Kidney epithelial cell (primary cell): ENCODE measurements around the gene TCTN3. TPM values are rescaled to one million over a fixed set of nuclear protein-coding genes. Genes with fewer than 3 reads are reported as not detected.
A peak's percentile ranks its signal among the peaks of the same experiment; 100 is the strongest.
"Not testable (repeated sequence)": the region's sequence is repeated elsewhere in the genome, so short reads cannot be mapped to it uniquely, and the experiment has no call there.

Experiments
- DNase-seq: peaks from one replicate; pipeline ENCODE4 v3.0.0-alpha.2; 2010; ENCODE audit warnings: low read depth
- H3K27me3 ChIP-seq: 2 replicates; pipeline ENCODE4 v1.6.0; 2011; ENCODE audit warnings: low read length; ENCODE audit not compliant: control insufficient read depth, insufficient read depth
- H3K36me3 ChIP-seq: 2 replicates; pipeline ENCODE4 v1.5.1; 2011; ENCODE audit warnings: low read length; ENCODE audit not compliant: control insufficient read depth, insufficient read depth
- H3K4me3 ChIP-seq: 2 replicates; pipeline ENCODE4 v1.5.1; 2011; ENCODE audit warnings: low read depth, mild to moderate bottlenecking, control low read depth, low read length
- total RNA-seq: library from RNA; depleted of rRNA; stranded (reverse); fragments of >200 nt; gene quantifications from 2 replicates; pipeline ENCODE4 v1.2.3, GENCODE V29; 2015
- TF ChIP-seq, protein P1 (sequence below): IDR thresholded peaks from 2 replicates; pipeline ENCODE4 v1.5.1; 2011; ENCODE audit warnings: mild to moderate bottlenecking, moderate library complexity, low read length, control low read depth, inconsistent platforms; ENCODE audit not compliant: insufficient read depth, poor library complexity, severe bottlenecking

The TCTN3 gene
- total RNA-seq, 1 donor from 2014 or later: 45.0 TPM

DNA sequence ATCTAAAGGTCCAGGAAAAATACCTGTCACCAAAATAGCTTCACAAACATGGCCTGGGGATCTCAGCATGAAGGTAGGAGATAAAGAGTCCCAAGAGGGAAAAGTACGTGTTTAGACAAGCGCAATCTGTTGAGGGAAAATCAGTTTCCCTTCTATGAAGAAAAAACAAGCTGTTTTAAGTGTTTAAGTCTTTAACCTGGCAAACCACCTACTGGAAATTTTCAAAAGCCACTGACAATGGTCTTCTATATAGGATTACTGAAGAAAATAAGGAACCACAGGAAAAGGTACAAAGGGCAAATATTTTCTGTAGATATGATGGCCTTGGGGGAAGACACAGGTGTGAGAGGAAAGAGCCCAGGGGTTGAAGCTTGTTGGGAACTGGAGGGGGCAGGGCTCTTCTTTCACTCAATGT lies 58.4 kb downstream of the TCTN3 start:
- TF ChIP-seq, protein P1, sequence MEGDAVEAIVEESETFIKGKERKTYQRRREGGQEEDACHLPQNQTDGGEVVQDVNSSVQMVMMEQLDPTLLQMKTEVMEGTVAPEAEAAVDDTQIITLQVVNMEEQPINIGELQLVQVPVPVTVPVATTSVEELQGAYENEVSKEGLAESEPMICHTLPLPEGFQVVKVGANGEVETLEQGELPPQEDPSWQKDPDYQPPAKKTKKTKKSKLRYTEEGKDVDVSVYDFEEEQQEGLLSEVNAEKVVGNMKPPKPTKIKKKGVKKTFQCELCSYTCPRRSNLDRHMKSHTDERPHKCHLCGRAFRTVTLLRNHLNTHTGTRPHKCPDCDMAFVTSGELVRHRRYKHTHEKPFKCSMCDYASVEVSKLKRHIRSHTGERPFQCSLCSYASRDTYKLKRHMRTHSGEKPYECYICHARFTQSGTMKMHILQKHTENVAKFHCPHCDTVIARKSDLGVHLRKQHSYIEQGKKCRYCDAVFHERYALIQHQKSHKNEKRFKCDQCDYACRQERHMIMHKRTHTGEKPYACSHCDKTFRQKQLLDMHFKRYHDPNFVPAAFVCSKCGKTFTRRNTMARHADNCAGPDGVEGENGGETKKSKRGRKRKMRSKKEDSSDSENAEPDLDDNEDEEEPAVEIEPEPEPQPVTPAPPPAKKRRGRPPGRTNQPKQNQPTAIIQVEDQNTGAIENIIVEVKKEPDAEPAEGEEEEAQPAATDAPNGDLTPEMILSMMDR: no peak
- DNase-seq: no peak
- Histone ChIP-seq H3K27me3 (no peaks in the 10 kb centered on the region), H3K36me3 (peaks cover 10% of the 10 kb centered on the region), H3K4me3 (no peak overlapping the region)

DNA sequence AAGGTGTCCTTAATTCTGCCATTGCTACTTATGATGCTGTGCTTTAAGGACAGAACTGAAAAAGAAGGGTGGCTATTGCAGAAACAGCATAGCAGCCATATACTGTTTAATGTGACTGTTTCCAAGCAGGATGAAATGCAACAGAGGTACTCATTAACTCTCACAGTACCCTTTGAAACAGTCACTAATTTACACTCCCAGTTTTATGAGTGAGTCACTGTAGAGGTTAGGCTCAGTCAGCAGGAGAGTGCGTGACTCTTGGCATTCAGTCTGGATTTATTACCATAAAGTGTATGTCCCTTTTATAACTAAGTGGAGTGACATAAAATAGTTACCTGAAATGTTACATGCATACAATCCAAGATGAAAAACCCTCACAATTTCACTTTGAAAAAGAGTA lies 64.9 kb downstream of the TCTN3 start:
- DNase-seq: peak; percentile 70
- no peaks in the 10 kb centered on the region for H3K27me3 ChIP-seq
- H3K36me3 ChIP-seq: peaks cover 6% of the 10 kb centered on the region
- no peak overlapping the region for H3K4me3 ChIP-seq
- TF ChIP-seq, protein P1: no peak

DNA sequence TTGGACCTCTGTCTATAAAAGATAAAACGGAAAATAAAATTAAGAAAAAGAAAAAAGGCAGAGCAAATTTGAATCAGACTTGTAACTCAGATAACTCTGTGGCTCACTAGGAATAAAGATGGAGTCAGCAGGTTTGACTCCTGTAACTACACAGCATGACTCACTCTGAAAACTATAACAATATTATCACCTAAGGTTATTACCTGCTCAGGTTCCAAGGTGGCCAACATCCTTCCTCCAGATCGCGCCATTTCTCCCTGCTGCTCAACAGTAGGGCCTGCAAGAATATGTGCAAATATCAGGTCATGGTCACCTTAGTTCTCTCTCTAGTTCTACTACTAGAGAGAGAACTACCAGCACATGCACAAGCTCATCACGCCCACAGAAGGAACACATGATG lies 67.2 kb downstream of the TCTN3 start:
- no peaks in the 10 kb centered on the region for H3K27me3 ChIP-seq
- H3K4me3 ChIP-seq: no peak overlapping the region
- TF ChIP-seq, protein P1: no peak
- DNase-seq: no peak
- H3K36me3 ChIP-seq: peaks cover 5% of the 10 kb centered on the region

DNA sequence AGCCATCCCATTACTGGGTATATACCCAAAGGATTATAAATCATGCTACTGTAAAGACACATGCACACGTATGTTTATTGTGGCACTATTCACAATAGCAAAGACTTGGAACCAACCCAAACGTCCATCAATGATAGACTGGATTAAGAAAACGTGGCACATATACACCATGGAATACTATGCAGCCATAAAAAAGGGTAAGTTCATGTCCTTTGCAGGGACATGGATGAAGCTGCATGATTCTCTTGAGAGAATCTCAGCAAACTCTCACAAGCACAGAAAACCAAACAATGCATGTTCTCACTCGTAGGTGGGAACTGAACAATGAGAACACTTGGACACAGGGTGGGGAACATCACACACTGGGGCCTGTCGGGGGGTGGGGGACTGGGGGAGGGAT lies 73.3 kb downstream of the TCTN3 start:
- not testable (repeated sequence) for H3K4me3 ChIP-seq, DNase-seq, H3K27me3 ChIP-seq, H3K36me3 ChIP-seq

DNA sequence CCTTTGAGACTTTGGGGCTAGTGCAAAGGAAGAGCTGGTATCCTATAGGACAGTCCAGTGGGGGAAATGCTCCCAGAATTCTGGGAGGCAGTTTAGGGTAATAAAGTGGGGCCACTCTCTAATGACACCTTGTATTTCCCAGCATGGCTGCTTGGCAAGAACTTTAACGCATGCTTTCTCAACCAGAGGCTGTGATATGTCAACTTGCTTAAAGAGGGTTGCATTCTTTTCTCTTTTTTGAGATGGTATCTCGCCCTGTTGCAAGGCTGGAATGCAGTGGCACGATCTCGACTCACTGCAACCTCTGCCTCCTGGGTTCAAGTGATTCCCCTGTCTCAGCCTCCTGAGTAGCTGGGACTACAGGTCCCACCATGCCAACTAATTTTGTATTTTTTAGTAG lies 75.6 kb downstream of the TCTN3 start:
- H3K4me3 ChIP-seq: no peak overlapping the region
- TF ChIP-seq, protein P1: no peak
- no peaks in the 10 kb centered on the region for H3K27me3 ChIP-seq
- no peak for DNase-seq
- no peaks in the 10 kb centered on the region for H3K36me3 ChIP-seq

DNA sequence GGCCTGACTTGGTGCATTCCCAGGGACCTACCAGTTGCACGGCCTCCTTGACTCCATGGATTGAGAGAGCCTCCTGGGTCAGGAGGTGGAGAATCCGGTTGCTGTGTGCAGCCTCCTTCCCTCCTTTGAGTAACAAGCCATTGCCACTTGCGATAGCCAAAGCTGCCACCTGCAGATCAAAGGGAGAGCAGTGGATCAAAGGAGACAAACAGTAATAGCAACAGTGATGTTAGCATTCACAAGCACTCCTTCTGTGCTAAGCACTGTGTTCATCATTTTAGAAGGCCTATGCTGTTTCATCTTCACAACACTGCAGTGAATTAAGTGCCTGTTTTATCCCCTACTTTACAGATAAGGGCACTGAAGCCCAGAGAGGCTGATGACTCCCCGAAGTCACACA lies 77.3 kb downstream of the TCTN3 start:
- Histone ChIP-seq H3K27me3 (no peaks in the 10 kb centered on the region), H3K4me3 (no peak overlapping the region), H3K36me3 (no peaks in the 10 kb centered on the region)
- TF ChIP-seq, protein P1: no peak
- DNase-seq: no peak

Other genes starting within 250 kb of the TCTN3 start
- 4.0 and 4.9 TPM in 2 replicates for gene SORBS1, start 132.6 kb downstream of the TCTN3 start, total RNA-seq
- gene ALDH18A1, start 37.2 kb downstream of the TCTN3 start, total RNA-seq: 50.7 and 51.2 TPM in 2 replicates
- 0.17 and 0.34 TPM in 2 replicates for gene ENTPD1, start 62.2 kb upstream of the TCTN3 start, total RNA-seq
- gene CC2D2B, start 214.0 kb upstream of the TCTN3 start, total RNA-seq: not detected in 2 replicates